ENCODE measurements around the gene GNL3L.
"Not testable (repeated sequence)": the region's sequence is repeated elsewhere in the genome, so short reads cannot be mapped to it uniquely, and the experiment has no call there.

Gene GNL3L

DNA sequence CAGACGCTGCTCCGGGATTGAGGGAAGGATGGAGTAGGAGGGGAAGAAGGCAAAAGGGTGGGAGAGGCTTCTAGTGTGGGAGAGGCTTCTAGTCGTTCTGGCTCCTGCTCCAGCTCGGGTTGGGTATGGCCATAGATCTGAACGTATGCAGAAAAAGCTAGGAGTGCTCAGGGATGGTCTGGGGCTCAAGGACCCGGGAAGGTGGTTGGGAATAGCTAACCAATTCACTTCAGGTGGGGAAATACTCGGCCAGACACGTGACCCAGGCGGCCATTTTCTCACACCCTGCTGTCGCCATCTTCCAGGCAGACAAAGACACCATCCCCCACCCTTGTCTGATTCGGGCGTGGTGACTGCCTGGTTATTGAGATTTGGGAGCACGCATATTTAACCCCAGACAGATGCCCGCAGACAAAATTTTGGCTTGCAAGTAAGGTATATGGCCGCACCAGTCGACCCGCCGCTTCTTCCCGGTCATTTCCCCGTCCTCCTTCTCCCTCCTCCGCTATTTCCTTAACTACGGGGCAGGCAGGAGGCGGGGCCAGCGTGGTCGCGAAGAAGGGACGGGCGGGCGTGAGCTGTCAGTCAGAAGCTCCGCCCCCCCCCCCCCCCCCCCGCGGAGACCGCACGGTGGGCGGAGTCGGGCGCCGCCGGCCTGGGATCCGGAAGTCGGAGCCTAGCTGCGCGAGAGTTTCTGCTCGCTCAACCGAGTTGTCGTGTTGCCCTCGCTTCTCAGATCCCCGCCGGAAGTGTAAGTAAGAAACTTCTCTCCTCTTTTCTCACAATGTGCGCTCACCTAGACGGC lies at the start of gene GNL3L:
GNL3L (plus strand) TSS at position 668 of the 805 bp plus-strand sequence. CDS start 2,348 bp downstream, outside the sequence.
- DNase-seq (ENCODE audit: low read depth, low spot score), result peak; percentile 58

GRCh38 chrX:54482839-54483593 lies 47.0 kb upstream of the GNL3L start:
- DNase-seq (ENCODE audit: low read depth, low spot score), result no peak

- no peak for DNase-seq (ENCODE audit: low read depth, low spot score)
Observed at GRCh38 chrX:54483946-54484345, 46.1 kb upstream of the GNL3L start.

DNA sequence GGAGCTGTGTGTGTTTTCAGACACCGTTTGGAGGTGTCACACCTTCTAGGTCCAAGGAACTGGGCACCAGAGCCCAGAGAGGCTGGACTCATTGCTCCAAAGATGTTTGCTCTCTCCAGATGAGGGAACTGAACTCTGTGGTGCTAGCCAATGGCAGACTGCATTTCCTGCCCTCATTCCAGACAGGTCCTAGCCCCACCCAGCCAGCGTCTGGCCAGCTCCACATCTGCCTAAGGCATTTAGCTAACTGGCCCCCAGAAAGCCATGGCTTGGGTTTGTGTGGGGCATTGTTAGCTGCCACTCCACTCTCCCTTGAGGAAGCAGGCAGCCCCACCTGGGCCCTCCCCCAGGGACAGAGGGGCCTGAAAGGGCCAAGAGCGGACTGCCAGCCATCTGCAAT lies 45.4 kb upstream of the GNL3L start:
- no peak for DNase-seq (ENCODE audit: low read depth, low spot score)

- not testable (repeated sequence) for DNase-seq (ENCODE audit: low read depth, low spot score)
Observed at GRCh38 chrX:54489819-54490218, 40.2 kb upstream of the GNL3L start.

DNA sequence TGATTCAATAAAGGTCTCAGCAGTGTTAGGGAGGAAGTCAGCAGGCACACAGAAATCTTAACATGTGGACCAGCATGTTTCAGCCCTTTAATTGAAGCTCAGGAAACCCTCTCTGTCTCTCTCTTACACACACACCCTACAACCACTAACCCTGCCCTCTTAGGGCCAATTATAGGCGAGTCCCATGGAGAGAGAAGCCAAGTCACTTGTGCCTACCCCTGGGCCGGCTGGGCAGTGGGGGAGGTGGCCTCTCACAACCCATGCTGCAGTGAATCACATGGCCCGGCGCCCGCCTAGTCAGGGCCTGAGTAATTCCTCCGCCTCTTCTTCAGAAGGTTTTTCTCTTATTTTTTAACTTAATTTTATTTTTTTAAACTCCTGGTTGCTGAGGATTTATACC lies 37.7 kb upstream of the GNL3L start:
- DNase-seq (ENCODE audit: low read depth, low spot score), result no peak

DNA sequence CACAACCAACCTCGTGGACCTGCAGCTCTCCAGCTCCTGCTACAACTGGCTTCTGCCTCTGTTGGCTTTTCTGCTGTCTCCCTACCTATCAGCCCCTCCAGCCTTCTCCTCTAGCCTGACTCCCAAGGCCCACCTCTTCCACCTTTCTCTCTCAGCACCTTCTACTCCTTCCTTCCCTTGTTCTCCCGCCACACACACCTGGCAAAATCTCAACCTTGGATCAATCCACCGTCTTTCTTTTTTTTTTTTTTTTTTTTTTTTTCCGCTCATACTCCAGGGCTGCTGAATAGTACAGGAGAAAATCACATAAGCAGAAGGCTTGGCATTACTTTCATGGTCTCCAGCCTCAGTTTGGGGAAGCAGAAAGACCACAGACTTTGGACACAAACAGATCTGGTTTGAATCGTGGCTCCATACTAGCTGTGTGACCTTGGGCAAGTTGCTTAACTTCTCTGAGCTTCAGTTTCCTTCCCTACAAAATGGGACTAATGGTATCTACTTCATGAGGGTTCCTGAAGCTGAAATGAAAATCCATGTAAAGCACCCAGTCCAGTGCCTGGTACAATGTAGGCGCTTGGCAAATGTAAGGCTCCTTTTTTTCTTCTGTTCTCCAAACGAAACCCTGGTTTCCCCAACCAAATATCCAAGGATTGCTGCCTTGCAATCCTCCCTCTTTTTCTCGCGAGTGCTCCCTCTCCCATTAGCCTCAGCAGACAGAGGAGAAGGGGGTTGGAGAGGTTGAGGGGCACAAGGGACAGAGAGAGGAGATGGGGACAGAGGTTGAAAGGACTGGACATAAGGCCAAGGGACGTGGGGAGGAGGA lies 35.6 kb upstream of the GNL3L start:
- DNase-seq (ENCODE audit: low read depth, low spot score), result no peak

DNA sequence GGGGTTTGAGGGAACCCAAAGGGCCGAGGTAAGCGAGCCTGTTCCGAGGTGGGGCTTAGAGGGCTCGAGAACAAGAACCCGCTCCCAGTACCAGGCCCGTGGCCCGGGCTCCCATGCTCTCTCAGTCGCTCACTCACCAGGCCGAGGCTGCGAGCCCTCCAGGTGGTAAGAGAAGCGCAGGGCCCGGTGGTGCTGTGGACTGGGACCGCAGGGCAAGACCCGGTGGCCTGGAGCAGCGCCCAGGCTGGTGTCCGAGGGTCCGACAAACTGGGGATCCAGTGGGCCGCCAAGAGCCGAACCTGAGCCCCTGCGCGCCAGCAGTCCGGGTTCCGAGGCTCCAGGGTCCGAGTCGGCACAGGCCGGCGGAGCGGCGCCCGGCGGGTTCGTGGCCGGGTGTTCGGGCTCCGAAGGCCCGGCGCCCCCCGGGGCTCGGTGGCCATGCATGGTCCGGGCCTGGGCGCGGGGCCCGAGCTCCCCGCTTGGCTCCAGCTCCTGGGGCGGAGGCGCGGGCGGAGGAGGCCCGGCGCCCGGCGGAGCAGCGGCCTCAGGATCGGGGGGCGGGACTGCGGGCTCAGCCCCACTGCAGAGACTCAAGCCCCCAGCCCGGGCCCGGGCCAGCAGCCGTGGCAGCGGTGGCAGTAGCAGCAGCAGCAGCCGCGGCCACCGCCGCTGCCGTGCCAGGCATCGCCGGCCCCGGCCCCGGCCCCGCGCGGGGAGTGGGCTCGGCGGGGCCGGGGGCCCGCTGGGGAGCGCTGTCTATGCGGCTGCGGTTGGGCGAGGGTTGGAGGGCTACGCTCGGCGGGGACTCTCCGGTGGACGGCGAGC lies 34.8 kb upstream of the GNL3L start:
- no peak for DNase-seq (ENCODE audit: low read depth, low spot score)

- peak; percentile 1 for DNase-seq (ENCODE audit: low read depth, low spot score)
Observed at GRCh38 chrX:54495814-54496516, 34.1 kb upstream of the GNL3L start, which contains the start of gene FGD1. FGD1 (minus strand) TSS chrX:54496234; CDS start chrX:54495432, 802 bp downstream.

DNA sequence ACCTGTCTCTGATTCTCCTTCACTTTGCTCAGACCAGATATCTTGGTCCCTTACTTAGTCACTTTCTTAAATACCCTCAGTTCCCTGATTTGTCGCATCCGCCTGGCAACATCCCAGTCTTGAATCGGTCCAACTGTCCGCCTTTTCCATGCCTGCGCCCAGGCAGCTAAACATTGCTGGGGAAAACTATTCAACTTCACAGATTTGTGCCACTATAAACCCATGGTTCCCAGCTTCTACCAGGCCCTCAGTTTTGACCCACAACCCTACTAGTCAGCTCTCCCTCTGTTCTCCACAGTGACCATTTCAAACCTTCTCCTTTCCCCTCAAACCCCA lies 33.5 kb upstream of the GNL3L start:
- no peak for DNase-seq (ENCODE audit: low read depth, low spot score)

- no peak for DNase-seq (ENCODE audit: low read depth, low spot score)
Observed at GRCh38 chrX:54496936-54497335, 33.1 kb upstream of the GNL3L start.

DNA sequence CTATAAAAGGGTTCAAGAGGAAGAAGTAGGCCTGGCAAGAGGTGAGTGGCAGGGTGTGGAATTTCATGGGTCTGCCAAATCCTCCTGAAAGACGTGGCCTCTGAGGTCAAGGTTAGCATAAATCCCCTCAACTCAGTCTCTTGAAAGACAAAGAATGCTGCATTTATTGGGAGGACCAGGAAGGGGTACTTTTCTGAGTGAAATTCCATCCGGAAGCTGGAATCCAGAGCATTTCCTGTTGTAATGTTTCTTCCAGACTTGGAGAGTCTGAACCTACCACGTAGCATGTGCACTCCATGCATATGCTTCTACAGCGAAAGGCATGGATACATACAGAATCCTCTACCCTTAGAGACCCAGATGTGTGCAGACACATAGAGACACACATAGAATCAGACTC lies 20.6 kb upstream of the GNL3L start:
- no peak for DNase-seq (ENCODE audit: low read depth, low spot score)

DNA sequence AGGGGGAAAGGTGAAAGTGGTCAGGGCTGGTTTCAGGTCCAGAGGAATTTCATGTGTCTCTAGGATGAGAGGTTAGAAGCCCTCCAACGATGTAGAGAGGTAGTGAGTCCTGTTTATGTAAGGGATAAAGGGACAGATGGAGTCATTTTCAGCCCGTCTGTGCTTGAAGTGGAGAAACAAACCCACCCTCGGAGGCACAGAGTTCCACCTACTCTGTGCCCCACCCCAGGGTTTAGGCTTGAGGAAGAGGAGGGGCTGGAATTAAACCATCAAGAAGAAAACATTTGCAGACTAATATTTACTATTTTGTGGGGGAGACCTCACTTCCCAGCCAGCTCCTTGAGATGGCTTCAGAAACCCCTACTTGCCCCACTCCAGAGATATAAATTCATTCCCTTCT lies 868 bp upstream of the GNL3L start:
- no peak for DNase-seq (ENCODE audit: low read depth, low spot score)

DNA sequence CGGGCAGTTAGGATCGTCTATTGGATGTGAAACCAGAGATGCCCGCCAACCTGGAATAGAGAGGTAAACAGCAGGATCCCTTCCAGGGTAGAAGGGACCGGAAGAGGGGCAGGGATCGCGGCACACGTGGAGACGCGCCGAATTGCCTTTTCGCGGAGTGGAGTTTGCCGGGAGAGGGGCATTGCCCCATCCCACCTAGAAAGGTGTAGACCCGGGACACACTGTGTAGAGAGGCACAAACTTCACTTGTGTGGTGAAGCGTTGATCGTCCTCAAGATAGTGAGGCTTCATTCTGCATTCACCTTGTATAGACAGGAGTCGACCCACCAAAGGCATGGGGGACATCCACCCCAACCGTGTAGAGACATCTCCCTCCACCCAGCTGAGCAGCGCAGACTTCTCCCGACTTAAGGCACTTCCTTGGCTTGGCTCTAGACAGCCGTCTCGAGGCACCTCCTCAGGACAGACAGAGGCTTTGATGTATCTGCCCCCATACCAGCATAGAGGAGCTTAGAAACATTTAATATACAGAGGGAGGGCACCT lies 410 bp downstream of the GNL3L start:
- no peak for DNase-seq (ENCODE audit: low read depth, low spot score)

DNA sequence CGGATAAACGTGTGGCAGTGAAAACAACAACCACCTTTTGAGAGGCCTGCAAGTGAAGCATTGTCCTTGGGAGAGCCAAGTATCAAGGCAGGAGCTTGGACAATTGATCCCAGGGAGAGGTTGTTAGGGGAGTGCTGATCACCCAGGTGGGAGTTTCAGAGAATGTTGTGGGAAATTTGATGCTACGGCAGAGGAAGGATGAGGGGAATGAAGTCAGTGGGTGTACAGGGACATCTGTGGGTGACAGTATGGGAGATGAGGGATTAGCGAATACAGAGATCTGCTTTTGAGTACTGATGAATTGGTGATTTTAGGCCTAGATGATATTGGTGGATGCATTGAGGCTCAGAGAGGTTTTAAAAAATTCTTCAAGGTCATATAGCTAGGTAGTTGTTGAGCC lies 4.3 kb downstream of the GNL3L start:
- DNase-seq (ENCODE audit: low read depth, low spot score), result no peak

GRCh38 chrX:54540289-54540688 lies 10.3 kb downstream of the GNL3L start:
- DNase-seq (ENCODE audit: low read depth, low spot score), result no peak

GRCh38 chrX:54542239-54542638 lies 12.2 kb downstream of the GNL3L start:
- DNase-seq (ENCODE audit: low read depth, low spot score), result not testable (repeated sequence)

GRCh38 chrX:54550821-54551220 lies 20.8 kb downstream of the GNL3L start:
- DNase-seq (ENCODE audit: low read depth, low spot score), result no peak

DNA sequence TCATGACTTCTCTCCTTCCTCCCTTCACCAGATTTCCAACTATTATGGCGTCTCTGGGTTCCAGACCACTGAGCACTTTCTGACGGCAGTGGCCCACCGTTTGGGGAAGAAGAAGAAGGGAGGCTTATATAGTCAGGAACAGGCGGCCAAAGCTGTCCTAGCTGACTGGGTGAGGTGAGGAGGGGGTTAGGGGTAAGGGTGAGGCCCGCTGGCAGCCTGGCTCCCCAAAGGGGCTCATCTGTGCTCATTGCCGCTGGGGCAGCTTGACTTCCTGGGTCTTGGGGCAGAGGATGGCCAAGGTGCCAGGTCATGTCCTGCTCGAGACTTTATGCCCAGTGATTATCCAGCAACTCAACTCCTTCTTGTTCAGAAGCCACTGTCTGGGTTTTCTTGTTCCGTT lies 21.8 kb downstream of the GNL3L start:
- no peak for DNase-seq (ENCODE audit: low read depth, low spot score)

DNA sequence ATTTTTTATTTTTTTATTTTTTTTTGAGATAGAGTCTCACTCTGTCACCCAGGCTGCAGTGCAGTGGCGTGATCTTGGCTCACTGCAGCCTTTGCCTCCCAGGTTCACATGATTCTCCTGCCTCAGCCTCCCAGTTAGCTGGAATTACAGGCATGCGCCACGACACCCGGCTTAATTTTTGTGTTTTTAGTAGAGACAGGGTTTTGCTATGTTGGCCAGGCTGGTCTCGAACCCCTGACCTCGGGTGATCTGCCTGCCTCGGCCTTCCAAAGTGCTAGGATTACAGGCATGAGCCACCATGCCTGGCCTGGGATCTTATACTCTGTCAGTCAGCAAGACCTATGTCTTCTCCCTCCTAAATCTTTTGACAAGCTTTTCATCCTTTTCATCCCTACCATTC lies 25.0 kb downstream of the GNL3L start:
- DNase-seq (ENCODE audit: low read depth, low spot score), result not testable (repeated sequence)

Data from activated naive CD8-positive, alpha-beta T cell treated with anti-CD3 and anti-CD28 coated beads, Interleukin-2, amount 50 U/mL, for 16 hours (primary cell).